ENCODE measurements around the gene SYTL1.

GRCh38 chr1:27307874-27308598, 33.8 kb upstream of the SYTL1 start:
- TF ChIP-seq, protein P1, sequence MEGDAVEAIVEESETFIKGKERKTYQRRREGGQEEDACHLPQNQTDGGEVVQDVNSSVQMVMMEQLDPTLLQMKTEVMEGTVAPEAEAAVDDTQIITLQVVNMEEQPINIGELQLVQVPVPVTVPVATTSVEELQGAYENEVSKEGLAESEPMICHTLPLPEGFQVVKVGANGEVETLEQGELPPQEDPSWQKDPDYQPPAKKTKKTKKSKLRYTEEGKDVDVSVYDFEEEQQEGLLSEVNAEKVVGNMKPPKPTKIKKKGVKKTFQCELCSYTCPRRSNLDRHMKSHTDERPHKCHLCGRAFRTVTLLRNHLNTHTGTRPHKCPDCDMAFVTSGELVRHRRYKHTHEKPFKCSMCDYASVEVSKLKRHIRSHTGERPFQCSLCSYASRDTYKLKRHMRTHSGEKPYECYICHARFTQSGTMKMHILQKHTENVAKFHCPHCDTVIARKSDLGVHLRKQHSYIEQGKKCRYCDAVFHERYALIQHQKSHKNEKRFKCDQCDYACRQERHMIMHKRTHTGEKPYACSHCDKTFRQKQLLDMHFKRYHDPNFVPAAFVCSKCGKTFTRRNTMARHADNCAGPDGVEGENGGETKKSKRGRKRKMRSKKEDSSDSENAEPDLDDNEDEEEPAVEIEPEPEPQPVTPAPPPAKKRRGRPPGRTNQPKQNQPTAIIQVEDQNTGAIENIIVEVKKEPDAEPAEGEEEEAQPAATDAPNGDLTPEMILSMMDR (IDR thresholded peaks at IDR 0.05; ENCODE audit: insufficient read depth, low read length): no peak
- no peak for TF ChIP-seq SPI1 (IDR thresholded peaks at IDR 0.05; ENCODE audit: borderline replicate concordance, low read depth)
- TF ChIP-seq POLR2AphosphoS5 (IDR thresholded peaks at IDR 0.05; ENCODE audit: low read depth): no peak

All from HL-60 (cell line).